GM12874 (cell line): Measurements from ENCODE around the gene CBX6.

Experiments used
- CTCF ChIP-seq: IDR thresholded peaks from 2 replicates; pipeline ENCODE4 v1.5.1; 2011; ENCODE audit warnings: low read depth, mild to moderate bottlenecking, control low read depth, low read length, moderate library complexity; ENCODE audit not compliant: insufficient read depth

The CBX6 gene

GRCh38 chr22:38817196-38817595, 54.8 kb downstream of the CBX6 start:
- no peak for TF ChIP-seq CTCF

GRCh38 chr22:38815842-38816241, 56.2 kb downstream of the CBX6 start:
- TF ChIP-seq CTCF, result no peak
